Ovary (tissue), 9 donors: ENCODE measurements around the gene STX1A. TPM values are rescaled to one million over a fixed set of nuclear protein-coding genes. Genes with fewer than 3 reads are reported as not detected.

Experiments used
- DNase-seq, 5 donors: peaks; one replicate each; pipeline ENCODE4 v3.0.0-alpha.2; 2019 to 2020
- H3K27ac ChIP-seq, 2 donors: fragments of 200-600 bp; one replicate each; pipeline versions ENCODE4 v1.5.1 to v1.8.0; 2019 to 2022
- H3K27me3 ChIP-seq: fragments of 200-600 bp; one replicate; pipeline ENCODE4 v1.8.0; 2022
- H3K36me3 ChIP-seq: fragments of 200-600 bp; sonication (generic); one replicate; pipeline ENCODE4 v1.5.1; 2019
- H3K4me1 ChIP-seq: one replicate; pipeline ENCODE4 v1.8.1; 2013; ENCODE audit warnings: mild to moderate bottlenecking, moderate library complexity; ENCODE audit not compliant: insufficient read depth
- H3K4me3 ChIP-seq: fragments of 200-600 bp; sonication (generic); one replicate; pipeline ENCODE4 v1.5.1; 2017
- H3K9me3 ChIP-seq, 2 donors: fragments of 200-600 bp in 1 of 2; sonication (generic) in 1 of 2; one replicate each; pipeline versions ENCODE4 v1.5.1 to v1.8.1; 2013 to 2019; ENCODE audit warnings: mild to moderate bottlenecking in 1 of 2, moderate library complexity in 1 of 2
- EP300 ChIP-seq: sonication (generic); formaldehyde crosslinking; IDR thresholded peaks from one replicate; pipeline ENCODE4 v1.6.1; 2017; ENCODE audit warnings: antibody characterized with exemption
- POLR2A ChIP-seq: fragments of 450-650 bp; IDR thresholded peaks from one replicate; pipeline ENCODE4 v1.6.1; 2017; ENCODE audit warnings: antibody characterized with exemption, mild to moderate bottlenecking, moderate library complexity
- WGBS, 3 donors: extraction: QIAGEN DNeasy Blood & Tissue Kit in 1 of 3; methylation state at CpG; one replicate each; pipeline versions ENCODE4 v1.1.5 to v1.1.7; 2013 to 2017; 5-methylcytosine and 5-hydroxymethylcytosine counted together
- intact Hi-C, 4 donors: fragments of 100-400 bp; cut with DNase I; formaldehyde crosslinking; loops; one replicate each; pipeline versions ENCODE4 v1.11.0 to v1.15.1; 2022 to 2023
- polyA plus RNA-seq, 2 donors: library from polyadenylated mRNA; stranded (reverse); fragments of 200-250 nt in 1 of 2; fragments of 350-450 nt in 1 of 2; fragmentation: Illumina TruSeq in 1 of 2; extraction: RNeasy Lipid Tissue Mini Kit (QIAGEN cat#74804) in 1 of 2; gene quantifications; one replicate each; pipeline ENCODE4 v1.2.3, GENCODE V29; 2013 to 2014
- total RNA-seq, 7 donors: library from RNA; depleted of rRNA in 2 of 7; stranded (reverse); fragments of >200 nt in 2 of 7; fragmentation: NEBNext Ultra II Directional in 3 of 7; extraction: Animal tissue kit (Norgen Biotek cat#: 25700) in 3 of 7; gene quantifications; one replicate each; pipeline versions ENCODE4 v1.1.0 to v1.2.4, GENCODE V29; 2016 to 2023
- TF ChIP-seq, protein P1 (sequence below), 3 donors: fragments of 450-650 bp in 2 of 3; fragments of 200-600 bp in 1 of 3; IDR thresholded peaks; one replicate each; pipeline versions ENCODE4 v1.5.1 to v1.8.0; 2016 to 2022; ENCODE audit warnings: antibody characterized with exemption in 3 of 3, mild to moderate bottlenecking in 1 of 3
- donor health status: DM: no; HTN: no; CAD: no; lungs with moderate emphysema.
- donor health status: DM: no; HTN: no; CAD: no.
- donor health status: Bipolar disorder and iron deficiency.
- donor health status: DM: yes; HTN: yes; CAD: no.
- donor health status: DM: no; HTN: no; CAD: no.
- donor health status: DM: yes; HTN: yes; CAD: no.

The STX1A gene
- total and polyA plus RNA-seq, 9 donors, result 1.6 to 11.3 (median 6.4) TPM

DNA sequence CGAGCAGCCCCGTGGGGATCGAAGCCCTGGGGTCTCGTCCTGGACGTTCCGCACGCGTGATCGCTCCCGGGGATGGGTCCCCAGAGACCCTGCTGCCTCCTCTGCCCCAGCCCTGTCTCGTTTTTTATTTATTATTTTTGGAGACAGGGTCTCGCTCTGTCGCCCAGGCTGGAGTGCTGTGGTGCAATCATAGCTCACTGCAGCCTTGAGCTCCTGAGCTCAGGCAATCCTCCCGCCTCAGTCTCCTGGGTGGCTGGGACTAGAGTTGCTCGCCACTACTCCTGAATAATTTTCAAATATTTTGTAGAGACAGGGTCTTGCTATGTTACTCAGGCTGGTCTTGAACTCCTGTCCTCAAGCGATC lies 319 bp upstream of the STX1A start:
- no peaks in the 10 kb centered on the region for H3K4me1 ChIP-seq
- 6 to 18% (median 7%) methylated on average over 6 to 16 of the region's 16 CpGs for whole genome bisulfite sequencing, 3 donors
- intact Hi-C loops, result loop anchor here in 1 of 4 donors (10.0 kb wide), 1 partner anchor 55 kb away; the partner anchor contains the start of gene VPS37D

DNA sequence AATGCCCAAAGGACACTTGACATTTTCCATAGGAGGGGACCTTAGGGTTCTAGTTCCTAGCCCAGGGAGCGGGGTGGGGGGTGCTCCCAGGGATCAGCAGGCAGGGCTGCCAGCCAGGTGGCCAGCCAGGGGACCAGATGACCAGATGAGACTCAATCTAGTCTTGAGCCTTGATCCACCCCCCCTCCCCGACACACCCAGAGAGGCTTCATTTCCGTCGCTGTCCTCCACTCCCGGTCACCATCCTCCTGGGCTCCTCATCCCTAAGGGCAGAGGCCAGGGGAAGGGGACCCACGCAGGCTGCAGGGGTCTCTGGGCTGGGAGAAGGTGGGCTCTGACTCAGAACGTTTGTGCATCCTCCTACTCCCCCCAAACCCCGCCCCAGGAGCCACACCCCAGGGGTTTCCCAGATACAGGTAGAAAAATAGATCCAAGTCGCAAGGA lies 1.0 kb downstream of the STX1A start:
- peak overlapping the region; percentile 70 for H3K4me3 ChIP-seq
- 38 to 57% (median 47%) methylated on average over 9 of the region's 9 CpGs for WGBS, 3 donors
- TF ChIP-seq EP300 (no peak), POLR2A (no peak)
- TF ChIP-seq, protein P1, sequence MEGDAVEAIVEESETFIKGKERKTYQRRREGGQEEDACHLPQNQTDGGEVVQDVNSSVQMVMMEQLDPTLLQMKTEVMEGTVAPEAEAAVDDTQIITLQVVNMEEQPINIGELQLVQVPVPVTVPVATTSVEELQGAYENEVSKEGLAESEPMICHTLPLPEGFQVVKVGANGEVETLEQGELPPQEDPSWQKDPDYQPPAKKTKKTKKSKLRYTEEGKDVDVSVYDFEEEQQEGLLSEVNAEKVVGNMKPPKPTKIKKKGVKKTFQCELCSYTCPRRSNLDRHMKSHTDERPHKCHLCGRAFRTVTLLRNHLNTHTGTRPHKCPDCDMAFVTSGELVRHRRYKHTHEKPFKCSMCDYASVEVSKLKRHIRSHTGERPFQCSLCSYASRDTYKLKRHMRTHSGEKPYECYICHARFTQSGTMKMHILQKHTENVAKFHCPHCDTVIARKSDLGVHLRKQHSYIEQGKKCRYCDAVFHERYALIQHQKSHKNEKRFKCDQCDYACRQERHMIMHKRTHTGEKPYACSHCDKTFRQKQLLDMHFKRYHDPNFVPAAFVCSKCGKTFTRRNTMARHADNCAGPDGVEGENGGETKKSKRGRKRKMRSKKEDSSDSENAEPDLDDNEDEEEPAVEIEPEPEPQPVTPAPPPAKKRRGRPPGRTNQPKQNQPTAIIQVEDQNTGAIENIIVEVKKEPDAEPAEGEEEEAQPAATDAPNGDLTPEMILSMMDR (IDR thresholded peaks at IDR 0.05), result no peak
- intact Hi-C loops, result no loop called here
- H3K27ac ChIP-seq, result no peak overlapping the region
- no peaks in the 10 kb centered on the region for H3K36me3 ChIP-seq
- DNase-seq, result no peak
- H3K9me3 ChIP-seq, result no peaks in the 10 kb centered on the region
- no peaks in the 10 kb centered on the region for H3K27me3 ChIP-seq
- H3K4me1 ChIP-seq, result no peaks in the 10 kb centered on the region

More for the DNA sequence above, 319 bp upstream of the STX1A start:
- Histone ChIP-seq H3K27ac (no peak overlapping the region), H3K9me3 (no peaks in the 10 kb centered on the region), H3K4me3 (peak overlapping the region; percentile 70), H3K36me3 (no peaks in the 10 kb centered on the region), H3K27me3 (no peaks in the 10 kb centered on the region)
- TF ChIP-seq POLR2A (no peak), EP300 (no peak)
- TF ChIP-seq, protein P1 (IDR thresholded peaks at IDR 0.05), result no peak
- no peak for DNase-seq

DNA sequence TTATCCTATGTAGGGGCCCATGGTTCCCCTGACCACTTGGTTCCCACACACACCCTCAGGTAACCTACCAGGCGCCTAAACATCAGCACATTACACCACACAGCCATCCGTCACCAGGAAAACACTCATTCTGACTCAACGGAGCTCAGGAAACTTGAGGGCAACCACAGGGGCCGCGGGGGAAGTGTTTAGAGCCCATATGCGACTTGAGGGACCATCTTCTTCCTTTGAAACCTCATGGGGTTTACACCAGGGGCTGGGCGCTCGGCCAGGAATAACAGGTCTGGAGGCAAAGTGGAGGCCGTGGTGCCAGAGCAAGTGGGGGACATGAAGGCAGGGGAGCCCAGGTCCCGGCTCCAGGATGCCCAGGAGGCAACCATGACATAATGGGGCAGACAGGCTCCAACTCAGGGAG lies 1.5 kb downstream of the STX1A start:
- intact Hi-C loops, result no loop called here
- H3K27ac ChIP-seq, result no peak overlapping the region

DNA sequence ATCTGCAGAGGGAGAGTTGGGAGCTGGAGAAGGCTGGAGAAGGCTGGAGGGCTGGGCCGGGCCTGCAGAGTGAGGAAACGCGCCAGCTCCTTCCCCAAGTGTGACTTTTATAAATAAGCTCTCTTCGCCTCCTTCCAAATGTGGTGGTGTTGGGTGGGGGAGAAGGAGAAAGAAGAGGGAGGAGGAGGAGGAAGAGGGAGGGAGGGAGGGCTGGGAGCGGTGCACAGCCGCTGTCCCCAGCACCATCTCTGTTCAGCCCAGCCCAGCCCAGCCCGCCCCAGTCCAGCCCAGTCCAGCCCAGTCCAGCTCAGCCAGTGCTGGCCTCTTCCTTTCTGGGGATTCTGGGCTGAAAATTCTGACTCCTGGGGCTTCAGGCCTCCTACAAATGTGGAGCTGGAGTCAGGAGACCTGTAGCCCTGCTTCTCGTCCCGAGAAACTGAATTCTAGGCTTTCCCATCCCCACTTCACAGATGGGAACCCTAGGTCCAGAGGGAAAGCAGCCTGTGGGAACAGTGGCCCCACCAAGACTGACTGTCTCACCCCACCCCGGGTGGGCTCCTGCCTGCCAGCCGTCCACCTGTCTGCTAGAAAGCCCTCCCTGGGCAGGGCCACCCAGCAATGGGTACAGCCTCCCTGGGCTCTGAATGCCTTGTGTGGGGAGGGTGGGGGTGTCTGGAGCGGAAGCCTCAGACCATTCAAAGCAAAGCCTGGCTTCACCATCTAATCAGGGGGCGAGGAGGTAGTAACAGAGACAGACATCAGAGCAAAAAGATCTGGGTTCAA lies 2.3 kb downstream of the STX1A start:
- Histone ChIP-seq H3K9me3 (no peaks in the 10 kb centered on the region), H3K4me1 (no peaks in the 10 kb centered on the region), H3K27ac (no peak overlapping the region), H3K27me3 (no peaks in the 10 kb centered on the region), H3K36me3 (no peaks in the 10 kb centered on the region), H3K4me3 (no peak overlapping the region)
- 65 to 74% (median 70%) methylated on average over 13 of the region's 13 CpGs for WGBS, 3 donors
- TF ChIP-seq POLR2A (no peak), EP300 (no peak)
- TF ChIP-seq, protein P1 (IDR thresholded peaks at IDR 0.05), result no peak
- intact Hi-C loops, result no loop called here
- no peak for DNase-seq

More for the DNA sequence above, 1.5 kb downstream of the STX1A start:
- no peaks in the 10 kb centered on the region for H3K36me3 ChIP-seq
- DNase-seq, result no peak
- TF ChIP-seq, protein P1 (IDR thresholded peaks at IDR 0.05), result no peak
- TF ChIP-seq EP300 (no peak), POLR2A (no peak)
- 71 to 79% (median 76%) methylated on average over 10 of the region's 10 CpGs for WGBS, 3 donors
- H3K9me3 ChIP-seq, result no peaks in the 10 kb centered on the region
- H3K4me1 ChIP-seq, result no peaks in the 10 kb centered on the region
- no peaks in the 10 kb centered on the region for H3K27me3 ChIP-seq
- H3K4me3 ChIP-seq, result no peak overlapping the region
